Measurements from ENCODE around the gene ODAPH. TPM values are rescaled to one million over a fixed set of nuclear protein-coding genes. Genes with fewer than 3 reads are reported as not detected.
"Not testable (repeated sequence)": the region's sequence is repeated elsewhere in the genome, so short reads cannot be mapped to it uniquely, and the experiment has no call there.

The ODAPH gene, protein sequence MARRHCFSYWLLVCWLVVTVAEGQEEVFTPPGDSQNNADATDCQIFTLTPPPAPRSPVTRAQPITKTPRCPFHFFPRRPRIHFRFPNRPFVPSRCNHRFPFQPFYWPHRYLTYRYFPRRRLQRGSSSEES
- polyA plus RNA-seq: not detected

- H3K4me3 Mint-ChIP-seq: peak within 1 kb of the TSS in 2 of 4 donors; percentile 59 to 70
Observed at GRCh38 chr4:75555294-75556164, at the start of gene ODAPH. Gene ODAPH, plus strand, starts transcription at chr4:75556066. Its CDS starts 17 bp downstream, at chr4:75556083.

GRCh38 chr4:75509592-75509991 is 46.3 kb upstream of the ODAPH start:
- H3K27me3 Mint-ChIP-seq, H3K9me3 Mint-ChIP-seq, H3K27ac Mint-ChIP-seq, H3K36me3 Mint-ChIP-seq: not testable (repeated sequence)
- Mint-ChIP-seq H3K4me3 (peak overlapping the region in 1 of 4 donors; percentile 9), H3K4me1 (peaks cover 9 to 22% (median 17%) of the 10 kb centered on the region in 3 donors)

More at GRCh38 chr4:75555294-75556164, at the start of gene ODAPH:
- Mint-ChIP-seq H3K36me3 (peaks cover under 1% of the 10 kb centered on the region), H3K4me1 (peaks cover 5 to 16% (median 10%) of the 10 kb centered on the region in 3 donors), H3K27me3 (peaks cover 4% of the 10 kb centered on the region), H3K27ac (peak within 1 kb of the TSS in 2 of 3 donors; percentile 9 to 26), H3K9me3 (no peaks in the 10 kb centered on the region)

DNA sequence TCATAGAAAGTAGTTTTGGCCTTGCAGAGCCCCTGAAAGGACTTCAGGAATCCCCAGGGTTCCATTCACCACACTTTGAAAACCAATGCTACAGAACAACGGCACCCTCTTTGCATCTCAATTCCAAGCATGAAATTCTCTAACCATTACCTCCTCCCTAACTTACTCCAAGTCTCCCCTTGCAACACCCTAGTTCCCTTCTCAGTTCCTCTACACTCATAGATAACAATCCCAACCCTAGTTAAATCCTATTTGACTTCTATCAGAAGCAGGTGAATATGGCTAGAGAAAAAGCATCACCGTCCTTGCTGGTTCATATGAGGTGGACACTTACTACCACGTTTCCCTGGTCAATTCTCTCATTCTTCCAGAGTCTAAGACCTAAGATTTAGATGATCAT is 44.0 kb upstream of the ODAPH start:
- H3K36me3 Mint-ChIP-seq: peaks cover 3% of the 10 kb centered on the region
- H3K4me1 Mint-ChIP-seq: peaks cover 16 to 34% (median 18%) of the 10 kb centered on the region in 3 donors
- H3K27ac Mint-ChIP-seq: no peak overlapping the region
- peaks cover 0 to 3% (median 0%) of the 10 kb centered on the region in 3 donors for H3K9me3 Mint-ChIP-seq
- no peaks in the 10 kb centered on the region for H3K27me3 Mint-ChIP-seq
- no peak overlapping the region for H3K4me3 Mint-ChIP-seq

DNA sequence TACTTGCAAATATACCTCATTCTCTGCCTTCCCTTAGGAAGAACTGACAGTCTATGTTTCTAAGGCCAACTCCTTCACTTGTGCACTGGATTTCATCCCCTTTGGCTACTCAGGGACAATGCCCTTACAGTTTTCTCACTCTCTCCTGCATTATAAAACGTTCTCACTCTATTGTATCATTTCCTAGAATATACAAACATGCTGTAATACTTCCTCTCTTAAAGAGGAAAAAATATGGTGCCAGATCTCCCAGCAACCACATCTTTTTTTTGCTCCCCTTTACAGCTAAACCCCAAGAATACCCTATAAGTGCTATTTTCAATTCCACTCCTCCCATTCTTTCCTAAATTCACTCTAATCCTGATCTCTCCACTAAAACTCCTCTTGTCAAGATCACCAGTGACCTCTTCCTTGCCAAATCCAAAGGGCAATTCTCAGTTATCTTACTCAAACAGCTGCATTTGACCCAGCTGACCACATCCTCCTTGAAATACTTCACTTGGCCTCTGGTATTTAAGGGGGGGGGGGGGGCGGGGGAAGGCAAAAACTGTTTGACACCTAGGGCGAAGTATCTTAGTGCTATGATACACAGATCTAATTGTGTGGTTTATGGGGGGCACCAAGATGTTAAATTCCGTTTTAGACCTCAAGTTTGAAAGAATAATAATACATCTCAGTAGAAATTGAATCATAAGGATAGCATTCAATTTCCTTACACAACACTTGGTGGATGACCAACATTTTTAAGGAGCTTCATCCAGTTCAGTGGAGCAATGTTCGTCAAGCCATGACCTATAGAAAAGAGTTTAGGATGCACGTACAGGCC is 43.3 kb upstream of the ODAPH start:
- Mint-ChIP-seq H3K9me3 (peaks cover 0 to 3% (median 0%) of the 10 kb centered on the region in 3 donors), H3K27ac (peak overlapping the region in 1 of 3 donors; percentile 20), H3K4me1 (peaks cover 16 to 34% (median 18%) of the 10 kb centered on the region in 3 donors), H3K4me3 (peak overlapping the region in 2 of 4 donors; percentile 99 to 100), H3K27me3 (no peaks in the 10 kb centered on the region), H3K36me3 (peaks cover 3% of the 10 kb centered on the region)

GRCh38 chr4:75513526-75514130 is 42.2 kb upstream of the ODAPH start:
- Mint-ChIP-seq H3K27me3 (no peaks in the 10 kb centered on the region), H3K27ac (peak overlapping the region in 1 of 3 donors; percentile 100), H3K4me1 (peaks cover 16 to 36% (median 18%) of the 10 kb centered on the region in 3 donors), H3K9me3 (peaks cover 0 to 3% (median 0%) of the 10 kb centered on the region in 3 donors), H3K4me3 (peak overlapping the region in 2 of 4 donors; percentile 99 to 100), H3K36me3 (peaks cover 3% of the 10 kb centered on the region)

DNA sequence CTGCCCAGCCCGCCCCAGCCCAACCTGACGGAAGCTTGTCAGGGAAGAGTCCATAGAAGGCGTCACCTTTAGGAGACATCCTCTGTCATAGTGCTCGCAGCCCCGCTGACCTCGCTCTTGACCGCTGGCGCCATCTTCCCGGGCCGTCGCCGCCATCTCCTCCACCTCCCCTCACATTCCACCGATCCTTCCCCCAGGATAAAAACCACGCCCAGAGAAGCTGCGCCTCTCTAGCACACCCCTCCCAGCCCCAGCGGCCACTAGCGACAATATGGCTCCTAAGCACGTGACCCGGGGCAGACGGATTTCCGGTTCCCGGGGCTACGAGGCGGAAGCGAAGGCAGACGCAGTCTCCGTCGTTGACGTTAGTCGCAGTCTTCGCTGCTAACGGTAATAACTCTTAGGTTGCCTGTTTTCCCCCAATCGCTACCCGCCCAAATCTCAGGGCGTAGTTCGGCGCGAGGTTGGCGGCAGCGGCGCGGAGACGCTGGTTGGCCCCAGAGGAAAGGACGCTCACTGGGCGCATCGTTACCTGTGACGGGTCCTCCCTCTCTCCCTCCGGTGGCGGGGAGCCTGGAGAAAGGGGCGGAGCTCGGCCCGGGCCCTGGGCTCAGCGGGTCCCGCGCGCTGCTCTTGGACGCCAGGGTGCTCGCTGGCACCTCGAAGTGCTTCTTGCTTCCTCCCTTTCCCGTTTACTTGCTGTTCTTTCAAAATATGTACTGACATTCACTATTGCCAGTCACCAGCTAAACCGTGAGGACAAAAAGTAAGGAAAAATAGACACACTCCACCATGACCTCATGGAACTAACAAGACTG is 41.5 kb upstream of the ODAPH start, which contains the start of the genes RCHY1 and THAP6:
Gene RCHY1 (minus strand): TSS at position 273 of the 818 bp plus-strand sequence. CDS start 117 bp downstream, at position 156.
Gene THAP6 (plus strand): TSS at position 343 of the 818 bp plus-strand sequence. CDS start 980 bp downstream, outside the sequence.
- Mint-ChIP-seq H3K4me1 (peaks cover 16 to 37% (median 20%) of the 10 kb centered on the region in 3 donors), H3K9me3 (peaks cover 0 to 3% (median 0%) of the 10 kb centered on the region in 3 donors), H3K36me3 (peaks cover 7% of the 10 kb centered on the region), H3K27ac (peak within 1 kb of the TSS in 1 of 3 donors; percentile 100), H3K4me3 (peak within 1 kb of the TSS in 2 of 4 donors; percentile 99 to 100), H3K27me3 (no peaks in the 10 kb centered on the region)

GRCh38 chr4:75514949-75515612 is 40.8 kb upstream of the ODAPH start:
- peaks cover 6% of the 10 kb centered on the region for H3K36me3 Mint-ChIP-seq
- H3K27me3 Mint-ChIP-seq: no peaks in the 10 kb centered on the region
- peak overlapping the region in 1 of 3 donors; percentile 100 for H3K27ac Mint-ChIP-seq
- peak overlapping the region in 2 of 4 donors; percentile 99 to 100 for H3K4me3 Mint-ChIP-seq
- peaks cover 16 to 33% (median 18%) of the 10 kb centered on the region in 3 donors for H3K4me1 Mint-ChIP-seq
- peaks cover 0 to 1% (median 0%) of the 10 kb centered on the region in 3 donors for H3K9me3 Mint-ChIP-seq

- Mint-ChIP-seq H3K27ac (peak overlapping the region in 1 of 3 donors; percentile 100), H3K36me3 (peaks cover 7% of the 10 kb centered on the region), H3K4me1 (peaks cover 13 to 31% (median 24%) of the 10 kb centered on the region in 3 donors), H3K27me3 (no peaks in the 10 kb centered on the region), H3K9me3 (no peaks in the 10 kb centered on the region), H3K4me3 (no peak overlapping the region)
Observed at GRCh38 chr4:75516144-75516543, 39.7 kb upstream of the ODAPH start.

GRCh38 chr4:75519452-75519851 is 36.4 kb upstream of the ODAPH start:
- peaks cover 17% of the 10 kb centered on the region for H3K36me3 Mint-ChIP-seq

DNA sequence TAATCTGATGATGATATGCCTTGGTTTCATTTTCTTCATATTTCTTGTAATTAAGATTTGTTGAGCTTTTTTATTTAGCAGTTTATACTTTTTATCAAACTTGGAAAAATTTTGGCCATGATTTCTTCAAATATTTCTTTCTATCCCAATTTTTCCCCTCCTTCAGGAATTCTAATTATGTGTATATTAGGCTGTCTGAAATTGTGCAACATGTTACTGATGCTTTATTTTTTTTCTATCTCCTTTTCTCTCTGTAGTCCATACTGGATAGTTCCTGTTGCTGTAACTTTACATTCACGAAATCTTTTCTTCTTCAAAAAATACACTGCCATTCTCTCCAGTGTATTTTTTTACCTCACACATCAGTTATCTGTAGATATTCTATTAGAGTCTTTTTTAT is 30.8 kb upstream of the ODAPH start:
- Mint-ChIP-seq H3K27me3 (no peaks in the 10 kb centered on the region), H3K36me3 (peaks cover 14% of the 10 kb centered on the region), H3K4me3 (peak overlapping the region in 2 of 4 donors; percentile 27 to 43), H3K9me3 (no peaks in the 10 kb centered on the region), H3K27ac (no peak overlapping the region), H3K4me1 (peaks cover 4 to 9% (median 8%) of the 10 kb centered on the region in 3 donors)

More at GRCh38 chr4:75519452-75519851, 36.4 kb upstream of the ODAPH start:
- H3K27ac Mint-ChIP-seq, H3K9me3 Mint-ChIP-seq, H3K27me3 Mint-ChIP-seq: not testable (repeated sequence)
- peaks cover 10 to 25% (median 19%) of the 10 kb centered on the region in 3 donors for H3K4me1 Mint-ChIP-seq
- H3K4me3 Mint-ChIP-seq: peak overlapping the region in 1 of 4 donors; percentile 27

DNA sequence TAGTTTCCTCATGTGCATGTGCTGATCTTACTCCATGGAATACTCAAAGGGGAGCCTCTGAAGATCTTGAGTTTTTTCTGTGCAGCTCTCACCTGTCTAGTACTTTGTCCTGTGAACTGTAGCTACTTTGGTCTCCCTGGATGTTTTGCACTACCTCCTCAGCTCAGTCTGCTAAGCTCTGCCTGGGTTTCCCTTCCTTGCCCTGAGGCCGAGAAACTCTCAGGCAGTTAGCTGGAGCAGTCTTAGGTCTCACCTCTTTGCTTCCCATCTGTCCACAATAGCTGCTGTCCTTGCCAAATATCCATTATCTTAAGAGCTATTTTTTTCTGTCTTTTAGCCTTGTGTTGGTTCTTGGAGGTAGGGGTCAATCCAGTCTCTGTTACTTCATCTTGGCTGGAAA is 30.0 kb upstream of the ODAPH start:
- peaks cover 16% of the 10 kb centered on the region for H3K36me3 Mint-ChIP-seq
- H3K27me3 Mint-ChIP-seq: no peaks in the 10 kb centered on the region
- H3K4me3 Mint-ChIP-seq: no peak overlapping the region
- no peak overlapping the region for H3K27ac Mint-ChIP-seq
- H3K4me1 Mint-ChIP-seq: peaks cover under 1 to 5% (median 4%) of the 10 kb centered on the region in 3 donors
- no peaks in the 10 kb centered on the region for H3K9me3 Mint-ChIP-seq

- Mint-ChIP-seq H3K27me3 (no peaks in the 10 kb centered on the region), H3K36me3 (peaks cover 26% of the 10 kb centered on the region), H3K27ac (no peak overlapping the region), H3K4me3 (no peak overlapping the region), H3K4me1 (peaks cover 0 to 5% (median 4%) of the 10 kb centered on the region in 3 donors), H3K9me3 (peaks cover 2 to 4% (median 4%) of the 10 kb centered on the region in 3 donors)
Observed at GRCh38 chr4:75527482-75527881, 28.4 kb upstream of the ODAPH start.

Measured in IgD-negative memory B cell (primary cell).